Esophagus squamous epithelium (tissue), 5 donors: Measurements from ENCODE around the gene C19orf85. TPM values are rescaled to one million over a fixed set of nuclear protein-coding genes. Genes with fewer than 3 reads are reported as not detected.
A peak's percentile ranks its signal among the peaks of the same experiment; 100 is the strongest.

Experiments used
- DNase-seq: peaks from one replicate; lab custom pipeline; 2025; lab: John Stamatoyannopoulos, UW
- H3K27ac ChIP-seq, 4 donors: fragments of 200-600 bp; sonication (generic); one replicate each; pipeline ENCODE4 v1.5.1; 2016 to 2019; ENCODE audit warnings: mild to moderate bottlenecking in 1 of 4
- H3K27me3 ChIP-seq, 4 donors: fragments of 200-600 bp; sonication (generic); 1 replicate in 3 of 4; 2 replicates in 1 of 4; pipeline versions ENCODE4 v1.5.1 to v1.6.0; 2017 to 2021; ENCODE audit warnings: antibody characterized with exemption in 1 of 4
- H3K36me3 ChIP-seq, 3 donors: fragments of 200-600 bp; sonication (generic); one replicate each; pipeline ENCODE4 v1.5.1; 2016 to 2019
- H3K4me1 ChIP-seq, 3 donors: fragments of 200-600 bp; sonication (generic); one replicate each; pipeline ENCODE4 v1.5.1; 2017 to 2019
- H3K4me3 ChIP-seq, 4 donors: fragments of 200-600 bp; sonication (generic); 1 replicate in 3 of 4; 2 replicates in 1 of 4; pipeline ENCODE4 v1.5.1; 2016 to 2019; ENCODE audit warnings: mild to moderate bottlenecking in 2 of 4, moderate library complexity in 1 of 4
- H3K9me3 ChIP-seq, 3 donors: fragments of 200-600 bp; sonication (generic); one replicate each; pipeline ENCODE4 v1.5.1; 2016 to 2019
- CTCF ChIP-seq, 6 experiments: fragments of 450-650 bp in 4 of 6; fragments of 200-600 bp in 2 of 6; sonication (generic) in 2 of 6; IDR thresholded peaks; one replicate each; pipeline ENCODE4 v1.5.1; 2016 to 2019; ENCODE audit warnings: antibody characterized with exemption in 6 of 6, mild to moderate bottlenecking in 4 of 6, moderate library complexity in 4 of 6
- POLR2A ChIP-seq, 4 donors: fragments of 450-650 bp; IDR thresholded peaks; one replicate each; pipeline ENCODE4 v1.6.1; 2017; ENCODE audit warnings: antibody characterized with exemption in 4 of 4, mild to moderate bottlenecking in 4 of 4, moderate library complexity in 3 of 4
- WGBS, 2 donors: methylation state at CpG; one replicate each; pipeline ENCODE4 v1.1.5; 2018; 5-methylcytosine and 5-hydroxymethylcytosine counted together
- intact Hi-C: fragments of 100-400 bp; cut with DNase I; formaldehyde crosslinking; loops from one replicate; pipeline ENCODE4 v1.15.0; 2022
- total RNA-seq, 4 donors: library from RNA; depleted of rRNA; stranded (reverse); fragments of >200 nt; gene quantifications; one replicate each; pipeline ENCODE4 v1.1.0, GENCODE V29; 2016
- donor health status: DM: yes; HTN: yes; CAD: no.

Gene C19orf85
- total RNA-seq, 4 donors from 2014 or later, result not detected

GRCh38 chr19:55493052-55493644 is 28.6 kb upstream of the C19orf85 start:
- TF ChIP-seq CTCF (IDR thresholded peaks at IDR 0.05) (no peak), POLR2A (IDR thresholded peaks at IDR 0.05) (no peak)
- Histone ChIP-seq H3K4me3 (peak overlapping the region in 1 of 4 donors; percentile 22), H3K36me3 (no peaks in the 10 kb centered on the region), H3K4me1 (peaks cover 15 to 58% (median 16%) of the 10 kb centered on the region in 3 donors), H3K9me3 (no peaks in the 10 kb centered on the region), H3K27ac (peak overlapping the region; percentile 20 to 74 (median 58)), H3K27me3 (peaks cover 0 to 43% (median 0%) of the 10 kb centered on the region in 4 donors)
- no peak for DNase-seq
- intact Hi-C loops, result no loop called here
- WGBS, 2 donors, result 53 to 57% methylated on average over 4 to 10 of the region's 18 CpGs

- peaks cover 0 to 43% (median 0%) of the 10 kb centered on the region in 4 donors for H3K27me3 ChIP-seq
- peaks cover 16 to 65% (median 22%) of the 10 kb centered on the region in 3 donors for H3K4me1 ChIP-seq
- intact Hi-C loops, result no loop called here
- H3K36me3 ChIP-seq, result no peaks in the 10 kb centered on the region
- H3K9me3 ChIP-seq, result no peaks in the 10 kb centered on the region
- no peak overlapping the region for H3K27ac ChIP-seq
- DNase-seq, result no peak
- TF ChIP-seq POLR2A (IDR thresholded peaks at IDR 0.05) (no peak), CTCF (IDR thresholded peaks at IDR 0.05) (no peak)
- no peak overlapping the region for H3K4me3 ChIP-seq
- 22 to 34% methylated on average over 12 of the region's 12 CpGs for WGBS, 2 donors
Observed at GRCh38 chr19:55492362-55492944, 27.9 kb upstream of the C19orf85 start.

- peak overlapping the region in 3 of 4 donors; percentile 21 to 70 (median 38) for H3K27ac ChIP-seq
Observed at GRCh38 chr19:55491546-55492360, 27.2 kb upstream of the C19orf85 start.

GRCh38 chr19:55490478-55491432 is 26.2 kb upstream of the C19orf85 start:
- intact Hi-C loops, result no loop called here
- Histone ChIP-seq H3K4me3 (no peak overlapping the region), H3K4me1 (peaks cover 31 to 82% (median 39%) of the 10 kb centered on the region in 3 donors), H3K27ac (peak overlapping the region in 3 of 4 donors; percentile 21 to 70 (median 38)), H3K9me3 (no peaks in the 10 kb centered on the region), H3K27me3 (peaks cover 0 to 43% (median 0%) of the 10 kb centered on the region in 4 donors), H3K36me3 (no peaks in the 10 kb centered on the region)
- no peak for DNase-seq
- 73 to 84% methylated on average over 5 to 16 of the region's 52 CpGs for WGBS, 2 donors
- TF ChIP-seq CTCF (IDR thresholded peaks at IDR 0.05), result no peak
- no peak for TF ChIP-seq POLR2A (IDR thresholded peaks at IDR 0.05)

More at GRCh38 chr19:55491546-55492360, 27.2 kb upstream of the C19orf85 start:
- TF ChIP-seq POLR2A (IDR thresholded peaks at IDR 0.05), result no peak
- TF ChIP-seq CTCF (IDR thresholded peaks at IDR 0.05), result no peak
- Histone ChIP-seq H3K4me1 (peaks cover 22 to 72% (median 29%) of the 10 kb centered on the region in 3 donors), H3K9me3 (no peaks in the 10 kb centered on the region), H3K36me3 (no peaks in the 10 kb centered on the region), H3K27me3 (peaks cover 0 to 43% (median 0%) of the 10 kb centered on the region in 4 donors), H3K4me3 (no peak overlapping the region)
- no peak for DNase-seq
- intact Hi-C loops, result no loop called here
- 53 to 65% methylated on average over 13 of the region's 24 CpGs for WGBS, 2 donors
